GM21717 (cell line): ENCODE data around the gene RUNX1.

ENCODE experiments used
- ATAC-seq: cut with Tn5 transposase; IDR thresholded peaks from one replicate; pipeline ENCODE4 v1.9.1; 2021; ENCODE audit warnings: mild to moderate bottlenecking, moderate library complexity; ENCODE audit not compliant: unreplicated experiment

The RUNX1 gene

GRCh38 chr21:34907461-34908418 is 141.4 kb downstream of the RUNX1 start:
- ATAC-seq: no peak

DNA sequence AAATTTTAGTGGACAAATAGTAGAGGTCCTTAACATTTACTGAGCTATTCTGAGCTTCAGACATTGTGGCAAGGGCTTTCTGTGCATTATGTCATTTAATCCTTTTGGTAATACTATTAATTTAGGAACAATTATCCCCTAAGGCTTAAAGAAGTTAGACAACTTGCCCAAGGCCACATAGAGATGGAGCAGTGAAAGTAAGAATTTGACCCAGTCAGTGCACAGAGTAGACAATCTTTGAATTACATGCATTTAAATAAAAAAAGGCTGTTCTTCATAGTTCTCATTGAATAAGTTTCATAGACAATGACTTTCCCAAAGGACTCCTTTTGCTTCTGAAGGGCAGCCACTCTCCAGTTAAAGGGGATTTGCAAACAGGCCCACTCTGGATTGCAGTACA is 142.7 kb downstream of the RUNX1 start:
- ATAC-seq: no peak

DNA sequence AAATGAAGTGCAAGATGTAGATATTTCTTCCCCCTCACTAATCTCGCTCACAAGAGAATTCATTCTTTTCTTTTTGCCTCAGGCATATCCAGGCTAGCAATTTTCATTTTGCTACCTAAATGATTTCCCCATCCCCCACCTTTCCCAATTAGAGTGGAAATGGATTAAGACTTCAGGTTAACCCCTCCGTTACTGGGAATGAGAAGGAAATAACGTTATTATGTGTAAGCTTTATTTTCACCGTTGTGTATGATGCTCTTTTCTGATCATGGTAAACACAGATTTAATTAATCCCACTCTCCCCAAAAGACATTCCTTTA is 143.9 kb downstream of the RUNX1 start:
- no peak for ATAC-seq

GRCh38 chr21:34904526-34905217 is 144.4 kb downstream of the RUNX1 start:
- no peak for ATAC-seq

DNA sequence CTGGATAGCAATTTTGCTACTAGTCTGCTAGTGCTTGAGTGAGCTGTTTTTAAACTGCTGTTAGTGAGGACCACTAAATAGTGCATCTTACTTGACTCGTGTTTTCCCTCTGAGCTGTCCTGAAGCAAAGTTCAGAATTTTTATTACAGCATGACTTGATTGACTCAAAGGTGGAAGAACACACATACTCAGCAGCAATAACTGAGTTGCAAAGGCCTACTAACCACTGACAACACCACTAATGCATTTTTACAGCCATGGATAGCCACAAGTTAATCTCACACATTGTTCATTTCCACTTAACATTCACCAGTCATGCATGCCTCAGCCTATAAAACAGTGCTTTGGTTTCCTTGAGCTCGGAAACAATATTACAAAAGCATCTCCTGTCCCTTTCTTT is 148.7 kb downstream of the RUNX1 start:
- ATAC-seq: no peak

GRCh38 chr21:34899760-34900159 is 149.3 kb downstream of the RUNX1 start:
- no peak for ATAC-seq

DNA sequence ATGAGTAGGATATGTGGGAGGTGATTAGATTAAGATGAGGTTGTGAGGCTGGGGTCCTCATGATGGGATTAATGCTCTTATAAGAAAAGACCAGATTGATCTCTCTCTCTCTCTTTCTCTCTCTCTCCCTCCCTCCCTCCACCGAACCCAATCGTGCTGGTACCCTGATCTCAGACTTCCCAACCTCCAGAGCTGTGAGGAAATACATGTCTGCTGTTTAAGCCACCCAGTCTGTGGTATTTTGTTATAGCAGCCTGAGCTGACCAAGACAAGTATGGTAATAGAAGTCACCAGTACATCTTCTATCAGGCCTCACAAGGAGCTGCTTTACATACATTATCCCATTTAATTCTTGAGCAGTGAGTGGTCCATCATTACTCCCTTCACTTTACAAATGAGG is 149.8 kb downstream of the RUNX1 start:
- no peak for ATAC-seq

GRCh38 chr21:34897828-34898227 is 151.3 kb downstream of the RUNX1 start:
- ATAC-seq: no peak

DNA sequence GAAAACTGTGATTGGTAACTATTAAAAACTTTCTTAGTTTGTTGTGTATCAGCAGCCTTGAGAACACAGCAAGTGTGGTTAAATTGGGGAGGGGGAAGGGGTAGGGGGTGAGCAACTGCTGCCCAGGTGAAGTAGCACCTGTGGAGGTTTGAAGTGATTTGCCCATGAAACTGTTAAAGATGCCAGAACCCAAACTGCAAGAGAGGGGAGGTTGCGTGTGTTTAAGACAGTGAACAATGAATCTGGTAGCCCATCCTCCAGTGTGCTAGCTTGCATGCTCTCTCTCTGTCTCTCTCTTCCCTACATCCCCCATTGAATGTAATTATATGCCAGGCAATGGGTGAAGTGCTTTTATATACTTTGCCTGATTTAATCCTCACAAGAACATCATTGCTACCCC is 154.7 kb downstream of the RUNX1 start:
- ATAC-seq: no peak

- no peak for ATAC-seq
Measured at GRCh38 chr21:34892209-34892608, 156.9 kb downstream of the RUNX1 start.

DNA sequence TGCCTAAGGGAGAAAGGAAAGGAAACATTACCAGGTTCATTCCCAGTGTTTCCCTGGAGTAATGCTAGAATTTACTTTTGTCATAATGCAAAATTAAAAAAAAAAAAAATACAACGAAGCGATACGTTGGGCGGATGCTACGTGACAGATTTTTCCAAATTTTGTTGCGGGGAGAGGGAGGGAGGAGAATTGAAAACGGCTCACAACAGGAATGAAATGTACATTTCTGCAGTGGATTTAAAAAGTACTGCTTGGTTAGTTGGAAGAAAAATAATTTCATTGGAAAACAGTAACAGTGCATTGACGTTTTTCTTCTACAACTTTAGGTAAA is 157.5 kb downstream of the RUNX1 start:
- ATAC-seq: no peak

- no peak for ATAC-seq
Measured at GRCh38 chr21:34890724-34891612, 158.1 kb downstream of the RUNX1 start.

GRCh38 chr21:34890470-34890723 is 158.7 kb downstream of the RUNX1 start:
- ATAC-seq: no peak

GRCh38 chr21:34889676-34890469 is 159.2 kb downstream of the RUNX1 start:
- peak; percentile 41 for ATAC-seq

DNA sequence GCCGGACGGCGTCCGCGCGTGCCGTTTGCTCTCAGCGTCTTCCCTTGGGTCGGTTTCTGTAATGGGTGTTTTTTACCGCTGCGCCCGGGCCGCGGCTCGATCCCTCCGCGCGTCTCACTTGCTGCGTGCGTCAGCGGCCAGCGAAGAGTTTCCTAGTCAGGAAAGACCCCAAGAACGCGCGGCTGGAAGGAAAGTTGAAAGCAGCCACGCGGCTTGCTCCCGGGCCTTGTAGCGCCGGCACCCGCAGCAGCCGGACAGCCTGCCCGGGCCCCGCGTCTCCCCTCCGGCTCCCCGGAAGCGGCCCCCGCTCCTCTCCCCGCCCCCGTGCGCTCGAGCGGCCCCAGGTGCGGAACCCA is 159.8 kb downstream of the RUNX1 start:
- no peak for ATAC-seq

DNA sequence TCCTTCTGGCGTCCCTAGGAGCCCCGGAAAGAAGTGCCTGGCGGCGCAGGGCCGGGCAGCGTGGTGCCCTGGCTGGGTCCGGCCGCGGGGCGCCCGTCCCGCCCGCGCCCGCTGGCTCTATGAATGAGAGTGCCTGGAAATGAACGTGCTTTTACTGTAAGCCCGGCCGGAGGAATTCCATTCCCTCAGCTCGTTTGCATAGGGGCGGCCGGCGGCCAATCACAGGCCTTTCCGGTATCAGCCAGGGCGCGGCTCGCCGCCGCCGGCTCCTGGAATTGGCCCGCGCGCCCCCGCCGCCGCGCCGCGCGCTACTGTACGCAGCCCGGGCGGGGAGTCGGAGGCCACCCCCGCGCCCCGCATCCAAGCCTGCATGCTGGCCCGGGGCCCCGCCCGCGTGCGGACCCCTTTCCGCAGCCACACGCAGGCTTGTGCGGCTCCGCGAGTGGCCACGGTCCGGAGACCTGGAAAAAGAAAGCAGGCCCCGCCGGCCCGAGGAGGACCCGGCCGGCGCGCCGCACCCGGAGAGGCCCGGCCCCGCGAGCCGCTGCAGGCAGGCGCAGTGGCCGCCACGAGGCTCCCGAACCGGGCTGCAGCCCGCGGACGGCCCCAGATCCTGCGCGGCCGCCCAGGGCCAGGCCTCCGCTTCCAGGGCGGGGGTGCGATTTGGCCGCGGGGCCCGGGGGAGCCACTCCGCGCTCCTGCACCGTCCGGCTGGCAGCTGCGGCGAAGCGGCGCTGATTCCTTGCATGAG is 160.4 kb downstream of the RUNX1 start:
- peak; percentile 43 for ATAC-seq

DNA sequence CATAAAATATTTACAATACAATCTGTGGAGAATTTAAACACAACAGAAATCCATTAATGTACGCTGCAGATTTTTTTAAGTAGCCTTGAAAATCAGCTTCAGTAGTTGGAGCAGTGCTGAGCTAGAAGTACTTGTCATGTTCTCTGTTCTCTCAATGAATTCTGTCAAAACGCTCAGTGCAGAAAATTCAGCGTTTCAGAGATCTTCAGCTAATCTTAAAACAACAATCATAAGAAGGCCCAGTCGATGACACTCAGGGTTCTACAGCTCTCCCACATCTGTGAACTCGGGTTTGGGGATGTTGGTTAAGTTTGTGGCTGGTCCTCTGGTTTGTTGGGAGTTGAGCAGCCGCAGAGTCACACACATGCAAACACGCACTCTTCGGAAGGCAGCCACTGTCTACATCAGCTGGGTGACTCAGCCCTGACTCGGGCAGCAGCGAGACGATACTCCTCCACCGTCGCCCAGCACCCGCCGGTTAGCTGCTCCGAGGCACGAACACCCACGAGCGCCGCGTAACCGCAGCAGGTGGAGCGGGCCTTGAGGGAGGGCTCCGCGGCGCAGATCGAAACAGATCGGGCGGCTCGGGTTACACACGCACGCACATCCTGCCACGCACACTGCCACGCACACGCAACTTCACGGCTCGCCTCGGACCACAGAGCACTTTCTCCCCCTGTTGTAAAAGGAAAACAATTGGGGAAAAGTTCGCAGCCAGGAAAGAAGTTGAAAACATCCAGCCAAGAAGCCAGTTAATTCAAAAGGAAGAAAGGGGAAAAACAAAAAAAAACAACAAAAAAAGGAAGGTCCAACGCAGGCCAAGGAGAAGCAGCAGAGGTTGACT is 161.2 kb downstream of the RUNX1 start:
- ATAC-seq: peak; percentile 41

GRCh38 chr21:34887105-34887442 is 162.0 kb downstream of the RUNX1 start:
- no peak for ATAC-seq

GRCh38 chr21:34886240-34887104 is 162.6 kb downstream of the RUNX1 start:
- no peak for ATAC-seq
